GM18870 (cell line): ENCODE data around the gene KCNK15.
"Not testable (repeated sequence)": the region's sequence is repeated elsewhere in the genome, so short reads cannot be mapped to it uniquely, and the experiment has no call there.

Experiments used
- ATAC-seq: cut with Tn5 transposase; IDR thresholded peaks from one replicate; pipeline ENCODE4 v1.9.1; 2021; ENCODE audit warnings: moderate library complexity; ENCODE audit not compliant: unreplicated experiment

The KCNK15 gene

DNA sequence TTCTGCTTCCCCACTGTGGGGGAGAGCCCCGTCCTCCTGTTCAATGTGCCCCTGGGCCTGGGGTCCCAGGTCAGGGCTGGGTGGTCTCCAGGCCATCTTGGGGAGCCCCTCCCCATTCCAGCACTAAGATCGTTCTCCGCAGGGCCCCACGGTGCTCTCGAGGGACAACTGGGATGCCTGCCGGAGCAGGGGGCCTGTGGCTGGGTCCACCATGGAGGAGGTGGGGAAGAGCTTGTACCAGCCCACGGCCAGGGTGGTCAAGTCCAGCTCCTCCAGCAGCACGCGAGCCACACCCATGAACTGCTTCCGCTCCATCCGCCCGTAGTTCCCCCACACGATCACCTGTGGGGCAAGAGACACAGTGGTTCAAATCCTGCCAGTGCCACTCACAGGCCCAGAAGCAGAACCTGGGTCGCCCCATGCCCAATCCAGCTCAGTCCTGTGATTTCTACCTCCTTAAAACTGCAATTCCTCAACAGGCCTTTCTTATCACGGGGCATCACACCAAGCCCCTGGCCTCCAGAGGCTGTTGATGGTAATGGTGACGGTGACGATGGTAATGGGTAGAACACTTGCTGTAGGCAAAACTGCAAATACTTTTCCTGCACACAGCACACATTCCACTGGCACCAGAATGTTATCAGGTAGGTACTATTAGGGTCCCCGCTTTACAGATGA is 10.5 kb downstream of the KCNK15 start:
- ATAC-seq: no peak

DNA sequence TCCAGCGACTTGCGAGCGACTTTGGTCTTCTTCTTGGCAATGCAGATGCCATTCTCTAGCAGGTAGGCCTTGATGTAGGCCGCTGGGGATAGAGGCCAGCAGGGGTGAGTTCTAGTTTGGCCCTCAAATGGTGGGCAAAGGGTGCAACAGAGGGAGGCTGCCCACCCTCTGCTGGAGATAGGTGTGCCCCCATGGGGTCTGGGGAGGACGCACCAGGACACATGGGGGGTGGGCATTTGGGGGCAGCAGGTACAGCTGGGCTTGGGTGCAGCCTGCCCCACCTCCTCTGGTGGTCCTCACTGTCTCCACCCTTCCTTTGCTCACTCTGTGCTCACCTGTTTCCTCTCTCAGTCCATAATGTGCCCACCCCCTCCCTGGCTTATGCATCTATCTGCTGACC is 11.3 kb downstream of the KCNK15 start:
- no peak for ATAC-seq

DNA sequence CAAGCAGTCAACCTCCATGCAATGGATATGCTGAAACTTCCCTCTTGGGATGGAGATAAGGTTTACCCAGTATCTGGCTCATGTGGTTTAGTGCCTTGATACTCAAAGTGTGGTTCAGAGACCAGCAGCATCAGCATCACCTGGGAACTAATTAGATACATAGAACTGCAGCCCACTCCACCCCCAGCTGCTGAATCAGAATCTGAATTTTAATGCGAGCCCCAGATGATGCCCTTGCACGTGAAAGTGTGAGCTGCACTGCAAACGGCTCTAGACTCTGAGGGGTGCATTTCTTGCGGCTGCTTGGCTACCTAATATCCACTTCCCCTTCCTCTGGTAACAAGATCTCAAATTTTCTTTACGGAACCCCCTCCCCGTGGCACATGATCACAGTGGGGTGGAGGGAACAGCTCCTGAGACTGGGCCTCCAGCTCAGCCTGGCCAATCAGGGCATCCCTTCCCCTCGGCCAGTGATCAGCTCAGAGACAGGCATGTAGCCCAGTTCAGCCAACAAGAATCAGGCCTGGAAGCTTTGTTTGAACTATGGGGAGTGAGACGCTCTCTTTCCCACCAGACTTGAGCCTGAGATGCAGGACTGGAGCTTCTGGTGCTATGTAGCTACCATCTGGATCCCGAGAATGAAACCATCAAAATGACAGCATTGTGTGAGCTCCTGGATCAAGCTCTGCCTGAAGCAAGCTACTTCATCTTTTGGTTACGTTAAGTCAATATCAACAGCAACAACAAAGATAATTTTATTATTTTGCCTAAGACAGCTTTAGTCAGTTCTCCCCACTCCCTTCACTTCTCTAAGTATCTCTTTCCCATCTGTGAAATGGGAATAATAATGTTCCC is 12.8 kb downstream of the KCNK15 start:
- no peak for ATAC-seq

DNA sequence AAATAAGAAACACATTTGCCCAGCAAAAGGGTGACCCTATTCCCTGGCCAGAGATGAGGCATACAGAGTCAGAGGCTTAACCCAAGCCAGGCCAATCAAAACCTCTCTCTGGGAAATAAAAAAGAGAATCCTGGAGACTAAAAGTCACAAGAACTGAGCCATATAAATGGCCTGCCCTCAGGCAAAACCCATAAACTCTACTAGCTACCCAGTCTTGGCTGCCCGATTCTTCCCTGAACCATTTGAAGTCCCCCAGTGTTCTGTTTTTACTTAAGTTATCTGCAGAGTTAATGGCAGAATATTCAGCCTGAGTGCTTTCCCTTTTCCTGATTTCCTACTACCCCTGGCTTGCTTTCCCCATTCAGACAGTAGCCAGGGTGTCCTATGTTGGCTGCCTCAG is 13.9 kb downstream of the KCNK15 start:
- ATAC-seq: no peak

DNA sequence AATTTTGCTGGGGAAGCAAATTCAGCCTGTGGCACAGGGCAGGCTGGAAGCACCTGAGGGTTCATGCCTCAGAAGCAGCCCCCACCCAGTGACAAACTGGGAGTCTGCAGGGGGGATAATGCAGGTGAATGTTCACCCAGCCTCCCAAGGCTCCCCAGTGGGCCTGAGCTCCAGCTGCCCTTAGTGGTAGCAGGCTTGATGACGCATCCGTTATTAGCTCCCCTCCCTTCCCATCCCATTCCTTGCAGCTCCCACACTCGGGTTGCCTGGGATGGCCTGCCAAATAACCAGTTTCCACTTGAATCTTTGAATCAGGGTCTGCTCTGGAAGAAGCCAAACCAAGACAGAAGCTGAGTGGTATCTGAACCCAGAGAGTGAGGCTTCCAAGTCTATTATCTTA is 15.8 kb downstream of the KCNK15 start:
- ATAC-seq: no peak

- ATAC-seq: no peak
These were observed 16.9 kb downstream of the KCNK15 start for GRCh38 chr20:44762466-44763140.

DNA sequence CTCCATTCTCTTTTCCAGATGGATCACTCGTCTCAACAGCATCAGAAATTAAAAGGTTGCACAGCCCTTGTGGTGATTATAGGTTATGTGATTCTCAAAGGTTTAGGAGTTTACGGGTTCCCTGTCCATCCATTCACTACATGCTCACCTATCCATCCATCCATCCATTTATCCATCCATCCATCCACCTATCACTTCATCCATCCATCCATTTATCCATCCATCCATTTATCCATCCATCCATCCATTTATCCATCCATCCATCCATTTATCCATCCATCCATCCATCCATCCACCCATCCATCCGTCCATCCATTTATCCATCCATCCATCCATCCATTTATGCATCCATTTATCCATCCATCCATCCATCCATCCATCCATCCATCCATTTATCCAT is 18.1 kb downstream of the KCNK15 start:
- not testable (repeated sequence) for ATAC-seq

GRCh38 chr20:44765091-44765490 is 19.4 kb downstream of the KCNK15 start:
- ATAC-seq: no peak

GRCh38 chr20:44765701-44766347 is 20.2 kb downstream of the KCNK15 start:
- no peak for ATAC-seq

GRCh38 chr20:44768256-44768655 is 22.6 kb downstream of the KCNK15 start:
- ATAC-seq: no peak

- no peak for ATAC-seq
These were observed 23.3 kb downstream of the KCNK15 start for GRCh38 chr20:44768854-44769480.

DNA sequence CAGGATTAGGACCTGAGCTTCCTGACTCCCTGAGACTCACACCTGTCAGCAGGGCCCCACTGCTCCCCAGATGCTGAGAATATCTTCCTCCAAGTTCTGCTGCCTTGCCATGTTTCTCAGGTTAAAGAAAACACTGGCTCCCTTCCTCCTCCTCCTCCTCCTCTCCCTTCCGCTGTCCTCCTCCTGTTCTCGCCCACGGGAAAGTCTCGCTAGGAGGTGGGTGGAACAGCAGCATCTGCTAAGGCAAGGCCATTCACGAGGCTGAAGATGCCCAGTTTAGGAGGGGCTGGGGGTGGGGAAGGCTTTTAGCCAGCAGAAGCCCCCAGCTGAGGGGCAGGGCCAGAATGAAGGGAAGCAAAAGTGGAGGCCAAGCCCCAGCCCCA is 23.8 kb downstream of the KCNK15 start:
- ATAC-seq: no peak

DNA sequence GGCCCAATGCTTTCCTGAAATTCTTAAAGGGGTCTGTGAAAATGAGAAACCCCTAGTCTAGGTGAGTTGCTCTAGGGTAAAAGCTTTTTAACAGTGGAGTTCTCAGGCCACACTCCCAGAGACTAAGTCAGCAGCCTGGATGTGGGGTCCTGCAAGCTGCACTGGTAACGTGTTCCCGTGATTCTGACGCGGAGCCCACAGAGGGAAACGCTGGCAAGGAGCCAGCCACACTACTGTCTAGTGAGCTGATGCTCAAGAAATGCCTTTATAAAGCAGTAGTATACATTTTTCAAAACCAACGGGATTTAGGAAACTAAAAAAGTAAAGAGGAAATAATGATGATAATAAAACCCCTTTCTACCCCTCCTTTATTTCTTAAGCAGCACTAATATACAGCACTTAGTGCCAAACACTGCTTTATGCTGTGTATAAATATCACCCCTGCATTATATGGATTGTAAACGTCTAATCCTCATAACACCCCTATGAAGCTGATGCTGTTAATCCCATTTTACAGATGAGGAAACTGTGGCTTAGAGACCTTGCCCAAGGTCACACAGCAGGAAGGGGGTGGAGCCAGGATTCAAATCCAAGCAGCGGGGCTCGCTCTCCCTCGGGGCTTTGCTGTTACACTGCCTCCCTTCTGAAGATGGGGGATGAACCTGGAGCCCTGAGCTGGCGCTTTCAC is 25.0 kb downstream of the KCNK15 start:
- ATAC-seq: no peak

DNA sequence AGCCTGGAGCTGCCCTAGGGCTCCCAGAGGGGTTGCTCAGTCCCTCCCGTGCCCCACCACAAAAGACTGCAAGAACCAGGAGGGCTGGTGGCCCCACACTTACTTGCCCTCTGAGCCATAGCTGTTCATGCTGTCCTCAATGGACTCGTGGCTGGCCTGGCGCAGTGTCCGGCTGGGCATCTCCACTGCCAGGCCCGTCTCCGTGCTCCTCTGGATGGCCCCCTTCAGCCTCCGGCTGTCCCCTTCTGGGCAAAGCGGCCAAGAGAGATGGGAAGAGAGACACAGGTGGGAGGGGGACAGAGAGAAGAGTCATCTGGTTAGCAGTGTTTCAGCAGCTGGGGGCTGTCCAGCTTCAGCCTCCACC is 25.5 kb downstream of the KCNK15 start:
- ATAC-seq: no peak

DNA sequence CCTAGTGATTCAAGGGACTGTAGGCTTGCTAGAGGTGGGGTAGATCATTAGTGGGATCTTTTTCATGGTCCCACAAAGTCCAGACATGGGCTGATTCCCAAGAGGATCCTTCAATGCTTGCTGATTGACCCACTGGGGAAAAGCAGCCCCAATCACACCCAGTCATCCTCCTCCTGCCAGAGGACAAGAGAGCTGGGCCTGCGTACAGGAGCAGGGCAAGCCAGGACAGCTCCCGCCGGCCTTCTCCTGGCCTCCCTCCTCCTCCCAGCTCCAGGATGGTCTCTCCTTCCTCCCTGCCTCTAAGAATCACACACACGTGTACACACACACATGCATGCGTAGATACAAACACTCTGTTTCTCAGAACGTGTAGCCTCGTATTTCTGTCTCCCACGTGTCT is 27.0 kb downstream of the KCNK15 start:
- no peak for ATAC-seq

DNA sequence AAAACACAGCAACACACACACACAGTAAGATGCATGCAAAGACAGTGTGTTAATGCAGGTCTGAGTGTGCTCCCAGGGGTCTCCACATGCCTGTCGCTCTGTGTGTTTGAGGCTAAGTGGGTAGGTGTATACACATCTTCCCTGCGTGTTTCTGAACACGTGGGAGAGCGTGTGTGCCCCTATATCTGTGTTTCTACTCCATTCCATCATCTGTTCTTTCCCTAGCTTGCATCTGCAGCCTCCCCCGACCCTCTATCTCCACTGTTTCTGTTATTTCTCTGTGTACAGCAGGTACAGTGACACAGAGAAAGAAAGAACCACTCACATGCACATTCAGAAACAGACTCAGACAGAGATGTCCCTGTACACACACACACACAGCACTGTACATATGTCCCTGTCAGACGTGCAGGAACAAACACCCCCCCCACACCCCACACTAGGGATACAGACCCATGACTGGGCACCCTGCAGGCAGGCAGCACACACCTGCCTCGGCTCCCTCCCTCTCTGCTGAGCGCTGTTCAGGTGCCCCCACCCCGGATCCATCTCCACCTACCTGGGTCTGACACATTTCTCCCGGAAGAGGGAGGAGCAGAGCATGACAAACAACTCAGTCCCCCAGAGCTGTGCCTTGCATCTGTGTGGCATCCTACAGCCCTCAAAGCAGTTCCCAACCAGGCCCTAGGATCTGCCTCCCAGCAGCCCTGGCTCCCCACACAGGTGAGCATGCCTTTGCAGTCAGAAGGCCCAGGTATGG is 27.6 kb downstream of the KCNK15 start:
- no peak for ATAC-seq

DNA sequence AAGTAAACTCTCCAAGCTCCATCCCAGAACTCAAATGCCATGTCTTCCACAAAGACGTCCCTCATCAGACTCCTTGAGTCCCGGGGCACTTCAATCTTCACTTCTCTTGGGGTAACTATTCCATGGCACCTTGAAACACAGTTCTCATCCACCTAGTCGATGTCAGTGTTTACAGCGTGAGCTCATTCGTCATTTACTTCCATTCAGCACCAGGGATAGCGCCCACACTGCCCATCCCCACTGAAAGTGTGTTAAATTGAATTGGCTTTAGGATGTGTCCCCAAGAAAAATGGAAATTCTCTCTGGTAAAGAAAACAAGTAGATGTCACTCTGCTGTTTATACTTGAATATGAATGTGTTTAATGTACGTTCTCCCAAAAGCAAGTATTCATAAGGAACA is 31.3 kb downstream of the KCNK15 start:
- ATAC-seq: no peak

- ATAC-seq: no peak
These were observed 34.6 kb downstream of the KCNK15 start for GRCh38 chr20:44780226-44780625.

- ATAC-seq: no peak
These were observed 35.5 kb downstream of the KCNK15 start for GRCh38 chr20:44781118-44781517.

GRCh38 chr20:44781791-44782190 is 36.1 kb downstream of the KCNK15 start:
- no peak for ATAC-seq
